SK-N-SH treated with all-trans-retinoic acid at 6 μM for 48 hours (cell line): ENCODE data around the gene NXPH4.

Experiments used
- ATAC-seq: fragments of 200-7000 bp; cut with Tn5 transposase; 3 replicates; pipeline ENCODE4 v1.9.1; 2020; ENCODE audit warnings: mild to moderate bottlenecking, moderate library complexity
- ARNTL ChIP-seq: fragments of 450-650 bp; formaldehyde crosslinking; IDR thresholded peaks from 2 replicates; pipeline ENCODE4 v1.5.0; 2020; ENCODE audit warnings: low read depth, mild to moderate bottlenecking, moderate library complexity, borderline replicate concordance
- CSDC2 ChIP-seq: fragments of 250-450 bp; sonication (Bioruptor Pico); IDR thresholded peaks from 2 replicates; pipeline ENCODE4 v1.5.0; 2020; ENCODE audit warnings: mild to moderate bottlenecking, moderate library complexity
- ESRRG ChIP-seq: fragments of 250-450 bp; sonication (Bioruptor Pico); IDR thresholded peaks from 2 replicates; pipeline ENCODE4 v1.6.1; 2021; ENCODE audit warnings: mild to moderate bottlenecking
- GLIS3 ChIP-seq: fragments of 250-450 bp; sonication (Bioruptor Pico); IDR thresholded peaks from 2 replicates; pipeline ENCODE4 v1.5.0; 2020; ENCODE audit warnings: mild to moderate bottlenecking, moderate library complexity
- ISL1 ChIP-seq: fragments of 250-450 bp; sonication (Bioruptor Pico); IDR thresholded peaks from 2 replicates; pipeline ENCODE4 v2.1.2; 2022; ENCODE audit warnings: mild to moderate bottlenecking, moderate library complexity
- OSR1 ChIP-seq: fragments of 250-450 bp; sonication (Bioruptor Pico); IDR thresholded peaks from 2 replicates; pipeline ENCODE4 v1.8.0; 2022; ENCODE audit warnings: moderate library complexity, mild to moderate bottlenecking, inconsistent platforms
- PPARA ChIP-seq: fragments of 250-450 bp; sonication (Bioruptor Pico); IDR thresholded peaks from 2 replicates; pipeline ENCODE4 v1.5.0; 2020; ENCODE audit warnings: mild to moderate bottlenecking, borderline replicate concordance
- RARB ChIP-seq: fragments of 250-450 bp; sonication (Bioruptor Pico); IDR thresholded peaks from 2 replicates; pipeline ENCODE4 v1.8.0; 2021; ENCODE audit warnings: mild to moderate bottlenecking, moderate library complexity
- SNAI2 ChIP-seq: fragments of 250-450 bp; sonication (Bioruptor Pico); IDR thresholded peaks from 2 replicates; pipeline ENCODE4 v1.5.0; 2020; ENCODE audit warnings: mild to moderate bottlenecking, moderate library complexity
- TOX ChIP-seq: fragments of 250-450 bp; sonication (Bioruptor Pico); IDR thresholded peaks from 2 replicates; pipeline ENCODE4 v1.8.0; 2021; ENCODE audit warnings: mild to moderate bottlenecking, moderate library complexity, borderline replicate concordance
- ZC3H10 ChIP-seq: fragments of 250-450 bp; sonication (Bioruptor Pico); IDR thresholded peaks from 2 replicates; pipeline ENCODE4 v1.5.1; 2021; ENCODE audit warnings: mild to moderate bottlenecking, moderate library complexity
- ZFP30 ChIP-seq: fragments of 450-650 bp; formaldehyde crosslinking; IDR thresholded peaks from 2 replicates; pipeline ENCODE4 v1.5.0; 2022; ENCODE audit warnings: mild to moderate bottlenecking, moderate library complexity
- ZNF565 ChIP-seq: fragments of 450-650 bp; formaldehyde crosslinking; conservative IDR thresholded peaks from 2 replicates; pipeline ENCODE4 v1.5.0; 2020; ENCODE audit warnings: low read depth, mild to moderate bottlenecking, moderate library complexity
- ZNF70 ChIP-seq: fragments of 450-650 bp; formaldehyde crosslinking; IDR thresholded peaks from 2 replicates; pipeline ENCODE4 v1.5.0; 2020; ENCODE audit warnings: mild to moderate bottlenecking, moderate library complexity
- ZNF8 ChIP-seq: fragments of 450-650 bp; formaldehyde crosslinking; IDR thresholded peaks from 2 replicates; pipeline ENCODE4 v1.5.0; 2020; ENCODE audit warnings: mild to moderate bottlenecking, moderate library complexity
- TF ChIP-seq, protein P1 (sequence below): fragments of 250-450 bp; sonication (Bioruptor Pico); IDR thresholded peaks from 2 replicates; pipeline ENCODE4 v1.5.1; 2020; ENCODE audit warnings: low read depth, mild to moderate bottlenecking, moderate library complexity
- TF ChIP-seq, protein P2 (sequence below): fragments of 250-450 bp; sonication (Bioruptor Pico); IDR thresholded peaks from 2 replicates; pipeline ENCODE4 v1.5.0; 2020; ENCODE audit warnings: mild to moderate bottlenecking, moderate library complexity
- TF ChIP-seq, protein P3 (sequence below): fragments of 250-450 bp; sonication (Bioruptor Pico); IDR thresholded peaks from 2 replicates; pipeline ENCODE4 v1.5.1; 2021; ENCODE audit warnings: mild to moderate bottlenecking, moderate library complexity
- TF ChIP-seq, protein P4 (sequence below): fragments of 250-450 bp; sonication (Bioruptor Pico); IDR thresholded peaks from 2 replicates; pipeline ENCODE4 v1.8.0; 2021; ENCODE audit warnings: low read depth, mild to moderate bottlenecking, moderate library complexity, borderline replicate concordance
- TF ChIP-seq, protein P5 (sequence below): fragments of 250-450 bp; sonication (Bioruptor Pico); IDR thresholded peaks from 2 replicates; pipeline ENCODE4 v1.8.0; 2020; ENCODE audit warnings: mild to moderate bottlenecking, moderate library complexity, borderline replicate concordance

The NXPH4 gene

DNA sequence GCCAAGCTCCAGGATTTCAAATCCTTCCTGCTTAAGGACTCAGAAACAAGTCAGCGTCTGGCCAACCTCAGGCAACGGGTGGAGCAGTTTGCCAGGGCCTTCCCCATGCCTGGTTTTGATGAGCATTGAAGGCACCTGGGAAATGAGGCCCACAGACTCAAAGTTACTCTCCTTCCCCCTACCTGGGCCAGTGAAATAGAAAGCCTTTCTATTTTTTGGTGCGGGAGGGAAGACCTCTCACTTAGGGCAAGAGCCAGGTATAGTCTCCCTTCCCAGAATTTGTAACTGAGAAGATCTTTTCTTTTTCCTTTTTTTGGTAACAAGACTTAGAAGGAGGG, 17.6 kb downstream of the NXPH4 start:
- no peak for TF ChIP-seq RARB (CRISPR knock-in tag)
- TF ChIP-seq, protein P1, sequence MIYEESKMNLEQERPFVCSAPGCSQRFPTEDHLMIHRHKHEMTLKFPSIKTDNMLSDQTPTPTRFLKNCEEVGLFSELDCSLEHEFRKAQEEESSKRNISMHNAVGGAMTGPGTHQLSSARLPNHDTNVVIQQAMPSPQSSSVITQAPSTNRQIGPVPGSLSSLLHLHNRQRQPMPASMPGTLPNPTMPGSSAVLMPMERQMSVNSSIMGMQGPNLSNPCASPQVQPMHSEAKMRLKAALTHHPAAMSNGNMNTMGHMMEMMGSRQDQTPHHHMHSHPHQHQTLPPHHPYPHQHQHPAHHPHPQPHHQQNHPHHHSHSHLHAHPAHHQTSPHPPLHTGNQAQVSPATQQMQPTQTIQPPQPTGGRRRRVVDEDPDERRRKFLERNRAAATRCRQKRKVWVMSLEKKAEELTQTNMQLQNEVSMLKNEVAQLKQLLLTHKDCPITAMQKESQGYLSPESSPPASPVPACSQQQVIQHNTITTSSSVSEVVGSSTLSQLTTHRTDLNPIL (CRISPR knock-in tag), result no peak
- no peak for TF ChIP-seq OSR1
- ATAC-seq, result no peak

DNA sequence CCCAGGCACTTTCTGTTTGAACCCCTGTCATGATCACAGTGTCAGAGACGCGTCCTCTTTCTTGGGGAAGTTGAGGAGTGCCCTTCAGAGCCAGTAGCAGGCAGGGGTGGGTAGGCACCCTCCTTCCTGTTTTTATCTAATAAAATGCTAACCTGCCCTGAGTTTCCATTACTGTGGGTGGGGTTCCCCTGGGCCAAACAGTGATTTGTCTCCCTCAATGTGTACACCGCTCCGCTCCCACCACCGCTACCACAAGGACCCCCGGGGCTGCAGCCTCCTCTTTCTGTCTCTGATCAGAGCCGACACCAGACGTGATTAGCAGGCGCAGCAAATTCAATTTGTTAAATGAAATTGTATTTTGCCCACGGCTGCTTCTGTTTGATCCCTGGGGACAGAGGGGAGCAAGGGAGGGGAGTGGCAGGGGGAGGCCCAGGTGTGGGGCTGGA, 18.0 kb downstream of the NXPH4 start:
- ATAC-seq, result no peak
- TF ChIP-seq, protein P2, sequence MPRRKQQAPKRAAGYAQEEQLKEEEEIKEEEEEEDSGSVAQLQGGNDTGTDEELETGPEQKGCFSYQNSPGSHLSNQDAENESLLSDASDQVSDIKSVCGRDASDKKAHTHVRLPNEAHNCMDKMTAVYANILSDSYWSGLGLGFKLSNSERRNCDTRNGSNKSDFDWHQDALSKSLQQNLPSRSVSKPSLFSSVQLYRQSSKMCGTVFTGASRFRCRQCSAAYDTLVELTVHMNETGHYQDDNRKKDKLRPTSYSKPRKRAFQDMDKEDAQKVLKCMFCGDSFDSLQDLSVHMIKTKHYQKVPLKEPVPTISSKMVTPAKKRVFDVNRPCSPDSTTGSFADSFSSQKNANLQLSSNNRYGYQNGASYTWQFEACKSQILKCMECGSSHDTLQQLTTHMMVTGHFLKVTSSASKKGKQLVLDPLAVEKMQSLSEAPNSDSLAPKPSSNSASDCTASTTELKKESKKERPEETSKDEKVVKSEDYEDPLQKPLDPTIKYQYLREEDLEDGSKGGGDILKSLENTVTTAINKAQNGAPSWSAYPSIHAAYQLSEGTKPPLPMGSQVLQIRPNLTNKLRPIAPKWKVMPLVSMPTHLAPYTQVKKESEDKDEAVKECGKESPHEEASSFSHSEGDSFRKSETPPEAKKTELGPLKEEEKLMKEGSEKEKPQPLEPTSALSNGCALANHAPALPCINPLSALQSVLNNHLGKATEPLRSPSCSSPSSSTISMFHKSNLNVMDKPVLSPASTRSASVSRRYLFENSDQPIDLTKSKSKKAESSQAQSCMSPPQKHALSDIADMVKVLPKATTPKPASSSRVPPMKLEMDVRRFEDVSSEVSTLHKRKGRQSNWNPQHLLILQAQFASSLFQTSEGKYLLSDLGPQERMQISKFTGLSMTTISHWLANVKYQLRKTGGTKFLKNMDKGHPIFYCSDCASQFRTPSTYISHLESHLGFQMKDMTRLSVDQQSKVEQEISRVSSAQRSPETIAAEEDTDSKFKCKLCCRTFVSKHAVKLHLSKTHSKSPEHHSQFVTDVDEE (CRISPR knock-in tag), result no peak
- TF ChIP-seq, all 23 proteins: peak for 0

DNA sequence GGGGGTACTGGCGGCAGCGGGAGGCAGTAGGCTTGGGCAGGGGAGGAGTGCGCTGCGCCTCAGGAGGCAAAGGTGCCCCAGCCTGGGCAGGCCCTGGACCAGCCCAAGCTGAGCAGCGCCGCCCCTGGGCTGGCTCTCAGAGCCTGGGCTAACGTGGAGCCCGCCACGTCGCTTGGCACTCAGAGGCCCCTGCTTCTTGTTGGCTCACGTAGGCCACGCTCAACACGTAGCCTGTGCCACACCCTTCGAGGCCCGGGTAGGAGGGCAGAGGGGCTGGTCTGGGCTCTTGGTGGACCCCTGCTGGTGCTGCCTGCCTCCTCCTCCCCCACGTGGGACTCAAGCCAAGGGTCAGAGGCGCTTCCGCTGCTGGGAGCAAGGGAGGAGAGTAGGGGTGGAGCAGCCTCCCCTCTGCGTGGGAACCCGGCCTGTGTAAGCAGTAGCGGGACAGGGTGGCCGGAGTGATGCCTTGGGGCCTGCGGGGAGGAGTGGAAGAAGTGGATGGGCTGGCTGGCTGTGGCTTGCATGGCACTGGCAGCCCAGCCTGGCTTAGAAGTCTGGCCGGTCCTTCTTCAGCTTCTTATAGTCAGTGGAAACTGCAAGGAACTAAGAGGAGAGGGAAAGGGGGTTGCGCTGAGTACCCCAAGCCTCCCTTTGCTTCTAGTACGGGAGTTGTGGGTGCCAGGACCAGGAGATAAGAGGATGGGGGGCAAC, 18.6 kb downstream of the NXPH4 start:
- TF ChIP-seq, protein P3, sequence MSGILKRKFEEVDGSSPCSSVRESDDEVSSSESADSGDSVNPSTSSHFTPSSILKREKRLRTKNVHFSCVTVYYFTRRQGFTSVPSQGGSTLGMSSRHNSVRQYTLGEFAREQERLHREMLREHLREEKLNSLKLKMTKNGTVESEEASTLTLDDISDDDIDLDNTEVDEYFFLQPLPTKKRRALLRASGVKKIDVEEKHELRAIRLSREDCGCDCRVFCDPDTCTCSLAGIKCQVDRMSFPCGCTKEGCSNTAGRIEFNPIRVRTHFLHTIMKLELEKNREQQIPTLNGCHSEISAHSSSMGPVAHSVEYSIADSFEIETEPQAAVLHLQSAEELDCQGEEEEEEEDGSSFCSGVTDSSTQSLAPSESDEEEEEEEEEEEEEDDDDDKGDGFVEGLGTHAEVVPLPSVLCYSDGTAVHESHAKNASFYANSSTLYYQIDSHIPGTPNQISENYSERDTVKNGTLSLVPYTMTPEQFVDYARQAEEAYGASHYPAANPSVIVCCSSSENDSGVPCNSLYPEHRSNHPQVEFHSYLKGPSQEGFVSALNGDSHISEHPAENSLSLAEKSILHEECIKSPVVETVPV, result no peak
- TF ChIP-seq ZC3H10, result no peak
- no peak for TF ChIP-seq TOX (CRISPR knock-in tag)
- TF ChIP-seq, protein P4, sequence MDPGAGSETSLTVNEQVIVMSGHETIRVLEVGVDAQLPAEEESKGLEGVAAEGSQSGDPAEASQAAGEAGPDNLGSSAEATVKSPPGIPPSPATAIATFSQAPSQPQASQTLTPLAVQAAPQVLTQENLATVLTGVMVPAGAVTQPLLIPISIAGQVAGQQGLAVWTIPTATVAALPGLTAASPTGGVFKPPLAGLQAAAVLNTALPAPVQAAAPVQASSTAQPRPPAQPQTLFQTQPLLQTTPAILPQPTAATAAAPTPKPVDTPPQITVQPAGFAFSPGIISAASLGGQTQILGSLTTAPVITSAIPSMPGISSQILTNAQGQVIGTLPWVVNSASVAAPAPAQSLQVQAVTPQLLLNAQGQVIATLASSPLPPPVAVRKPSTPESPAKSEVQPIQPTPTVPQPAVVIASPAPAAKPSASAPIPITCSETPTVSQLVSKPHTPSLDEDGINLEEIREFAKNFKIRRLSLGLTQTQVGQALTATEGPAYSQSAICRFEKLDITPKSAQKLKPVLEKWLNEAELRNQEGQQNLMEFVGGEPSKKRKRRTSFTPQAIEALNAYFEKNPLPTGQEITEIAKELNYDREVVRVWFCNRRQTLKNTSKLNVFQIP, result no peak
- no peak for TF ChIP-seq ZNF70 (CRISPR knock-in tag)
- TF ChIP-seq GLIS3 (CRISPR knock-in tag), result no peak
- TF ChIP-seq CSDC2 (CRISPR knock-in tag), result no peak
- no peak for TF ChIP-seq ZNF8 (CRISPR knock-in tag)
- no peak for TF ChIP-seq ESRRG
- no peak for TF ChIP-seq RARB (CRISPR knock-in tag)
- no peak for TF ChIP-seq ARNTL (CRISPR knock-in tag)
- TF ChIP-seq PPARA (CRISPR knock-in tag), result no peak
- TF ChIP-seq ISL1 (CRISPR knock-in tag), result no peak
- no peak for TF ChIP-seq SNAI2 (CRISPR knock-in tag)
- no peak for ATAC-seq

DNA sequence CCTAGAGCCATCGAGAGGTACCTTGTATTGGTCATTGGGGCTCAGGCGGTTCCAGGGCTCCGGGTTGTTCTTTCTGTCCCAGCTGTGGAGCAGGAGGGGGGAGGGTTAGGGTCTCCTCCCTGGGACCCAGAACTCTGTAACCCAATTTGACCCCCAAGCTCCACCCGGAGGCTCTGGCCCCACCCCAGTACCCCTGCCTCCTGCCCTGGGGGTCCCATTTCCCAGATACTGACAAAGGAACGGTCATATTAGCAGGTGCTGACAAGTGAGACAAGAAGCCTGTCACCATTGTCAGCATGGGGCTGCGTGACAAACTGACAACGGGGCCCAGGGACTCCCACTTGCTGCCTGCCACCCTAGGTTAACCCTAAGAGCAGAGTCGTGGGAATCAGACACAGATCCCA, 19.1 kb downstream of the NXPH4 start:
- ATAC-seq, result no peak
- no peak for TF ChIP-seq ZFP30 (CRISPR knock-in tag)
- TF ChIP-seq PPARA (CRISPR knock-in tag), result no peak
- TF ChIP-seq, protein P5, sequence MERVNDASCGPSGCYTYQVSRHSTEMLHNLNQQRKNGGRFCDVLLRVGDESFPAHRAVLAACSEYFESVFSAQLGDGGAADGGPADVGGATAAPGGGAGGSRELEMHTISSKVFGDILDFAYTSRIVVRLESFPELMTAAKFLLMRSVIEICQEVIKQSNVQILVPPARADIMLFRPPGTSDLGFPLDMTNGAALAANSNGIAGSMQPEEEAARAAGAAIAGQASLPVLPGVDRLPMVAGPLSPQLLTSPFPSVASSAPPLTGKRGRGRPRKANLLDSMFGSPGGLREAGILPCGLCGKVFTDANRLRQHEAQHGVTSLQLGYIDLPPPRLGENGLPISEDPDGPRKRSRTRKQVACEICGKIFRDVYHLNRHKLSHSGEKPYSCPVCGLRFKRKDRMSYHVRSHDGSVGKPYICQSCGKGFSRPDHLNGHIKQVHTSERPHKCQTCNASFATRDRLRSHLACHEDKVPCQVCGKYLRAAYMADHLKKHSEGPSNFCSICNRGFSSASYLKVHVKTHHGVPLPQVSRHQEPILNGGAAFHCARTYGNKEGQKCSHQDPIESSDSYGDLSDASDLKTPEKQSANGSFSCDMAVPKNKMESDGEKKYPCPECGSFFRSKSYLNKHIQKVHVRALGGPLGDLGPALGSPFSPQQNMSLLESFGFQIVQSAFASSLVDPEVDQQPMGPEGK (CRISPR knock-in tag), result no peak
- no peak for TF ChIP-seq ZNF8 (CRISPR knock-in tag)
- TF ChIP-seq GLIS3 (CRISPR knock-in tag), result no peak
- TF ChIP-seq, protein P1 (CRISPR knock-in tag), result no peak
- TF ChIP-seq, protein P2 (CRISPR knock-in tag), result no peak
- no peak for TF ChIP-seq RARB (CRISPR knock-in tag)
- TF ChIP-seq ARNTL (CRISPR knock-in tag), result no peak
- no peak for TF ChIP-seq TOX (CRISPR knock-in tag)
- no peak for TF ChIP-seq ESRRG
- TF ChIP-seq OSR1, result no peak
- TF ChIP-seq ZNF565 (CRISPR knock-in tag), result no peak
- TF ChIP-seq, protein P3, result no peak
